ENCODE measurements around the gene MMP24. TPM values are rescaled to one million over a fixed set of nuclear protein-coding genes. Genes with fewer than 3 reads are reported as not detected.
"Not testable (repeated sequence)": the region's sequence is repeated elsewhere in the genome, so short reads cannot be mapped to it uniquely, and the experiment has no call there.

Gene MMP24
- total RNA-seq, 1 experiment from 2014 or later: 8.2 TPM

DNA sequence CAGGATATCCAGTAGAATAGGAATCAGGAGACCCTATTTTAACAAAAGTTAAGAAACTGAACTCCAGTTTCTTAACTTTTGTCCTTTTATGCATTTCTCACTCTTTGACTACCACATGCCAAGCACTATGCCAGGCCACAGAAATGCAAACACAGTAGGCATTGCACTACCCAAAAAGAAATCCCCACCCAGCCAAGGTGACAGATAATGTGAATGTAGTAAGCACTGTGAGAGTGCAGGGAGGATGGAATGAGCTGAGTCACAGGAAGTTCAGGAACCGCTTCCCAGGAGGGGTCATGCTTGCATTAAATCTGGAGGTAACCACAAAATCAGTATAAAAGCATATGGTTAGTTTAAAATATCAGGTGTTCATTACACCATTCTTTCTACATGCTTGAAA lies 85.8 kb downstream of the MMP24 start:
- H3K27ac Mint-ChIP-seq (ENCODE audit: unreplicated experiment): peak overlapping the region; percentile 96

DNA sequence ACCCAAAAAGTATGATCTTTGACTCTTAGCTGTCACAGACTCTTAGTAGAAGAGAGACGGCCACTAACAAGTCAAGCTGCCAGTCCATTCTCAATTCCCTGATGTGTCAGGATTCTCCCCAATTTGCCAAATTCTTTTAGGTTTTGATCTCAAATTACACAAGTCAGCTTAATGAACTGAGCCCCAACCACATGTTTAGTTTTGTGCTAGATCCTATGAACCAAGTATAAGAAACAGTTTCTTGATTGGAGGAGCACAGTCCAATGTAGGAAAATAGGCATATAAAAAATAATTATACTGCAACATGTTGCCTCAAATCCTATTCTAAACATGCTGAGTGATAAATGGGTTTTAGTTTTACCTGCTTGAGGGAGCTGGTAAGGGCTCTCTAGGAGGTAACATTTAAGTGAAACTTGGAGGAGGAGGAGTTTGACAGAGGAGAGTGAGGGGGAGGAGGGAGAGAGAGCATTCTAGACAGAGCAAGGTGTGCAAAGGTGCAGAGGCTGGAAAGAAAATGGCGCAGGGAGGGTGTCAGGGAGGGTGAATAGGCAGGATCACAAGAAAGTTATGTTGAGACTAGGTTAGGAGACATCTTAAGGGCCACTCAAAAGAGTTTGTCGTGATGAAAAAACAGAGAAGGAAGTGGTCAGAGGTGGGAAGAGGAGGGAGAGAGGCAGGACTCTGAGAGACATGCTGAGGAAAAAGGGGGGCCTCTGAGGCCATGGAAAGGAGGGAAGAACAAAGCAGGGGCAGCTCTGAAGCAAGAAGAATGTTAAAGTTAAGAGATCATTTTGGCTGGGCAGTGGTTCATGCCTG lies 88.5 kb downstream of the MMP24 start:
- no peak overlapping the region for H3K4me3 Mint-ChIP-seq (ENCODE audit: low read depth, unreplicated experiment)
- no peak for DNase-seq
- H3K36me3 Mint-ChIP-seq (ENCODE audit: insufficient read depth, unreplicated experiment): peaks cover 24% of the 10 kb centered on the region
- CTCF ChIA-PET: interaction anchor here (0.7 kb wide), 1 partner anchor 749 kb away, joined by 3 read pairs; no protein-coding TSS in a partner anchor
- peak overlapping the region; percentile 21 for H3K27ac Mint-ChIP-seq (ENCODE audit: unreplicated experiment)
- TF ChIP-seq, protein P1, sequence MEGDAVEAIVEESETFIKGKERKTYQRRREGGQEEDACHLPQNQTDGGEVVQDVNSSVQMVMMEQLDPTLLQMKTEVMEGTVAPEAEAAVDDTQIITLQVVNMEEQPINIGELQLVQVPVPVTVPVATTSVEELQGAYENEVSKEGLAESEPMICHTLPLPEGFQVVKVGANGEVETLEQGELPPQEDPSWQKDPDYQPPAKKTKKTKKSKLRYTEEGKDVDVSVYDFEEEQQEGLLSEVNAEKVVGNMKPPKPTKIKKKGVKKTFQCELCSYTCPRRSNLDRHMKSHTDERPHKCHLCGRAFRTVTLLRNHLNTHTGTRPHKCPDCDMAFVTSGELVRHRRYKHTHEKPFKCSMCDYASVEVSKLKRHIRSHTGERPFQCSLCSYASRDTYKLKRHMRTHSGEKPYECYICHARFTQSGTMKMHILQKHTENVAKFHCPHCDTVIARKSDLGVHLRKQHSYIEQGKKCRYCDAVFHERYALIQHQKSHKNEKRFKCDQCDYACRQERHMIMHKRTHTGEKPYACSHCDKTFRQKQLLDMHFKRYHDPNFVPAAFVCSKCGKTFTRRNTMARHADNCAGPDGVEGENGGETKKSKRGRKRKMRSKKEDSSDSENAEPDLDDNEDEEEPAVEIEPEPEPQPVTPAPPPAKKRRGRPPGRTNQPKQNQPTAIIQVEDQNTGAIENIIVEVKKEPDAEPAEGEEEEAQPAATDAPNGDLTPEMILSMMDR (IDR thresholded peaks at IDR 0.05; ENCODE audit: unreplicated experiment): no peak
- BruUV-seq (replicated peaks): no TSS peak
- no peaks in the 10 kb centered on the region for H3K9me3 Mint-ChIP-seq (ENCODE audit: low read depth, unreplicated experiment)
- H3K4me1 Mint-ChIP-seq (ENCODE audit: low read depth, unreplicated experiment): peaks cover 72% of the 10 kb centered on the region
- H3K27me3 Mint-ChIP-seq (ENCODE audit: unreplicated experiment): no peaks in the 10 kb centered on the region
- intact Hi-C loops (cut with micrococcal nuclease; ENCODE audit: unreplicated experiment): no loop called here

More for the DNA sequence above, 85.8 kb downstream of the MMP24 start:
- DNase-seq: peak; percentile 69
- intact Hi-C loops (cut with micrococcal nuclease; ENCODE audit: unreplicated experiment): no loop called here
- H3K27me3 Mint-ChIP-seq (ENCODE audit: unreplicated experiment): no peaks in the 10 kb centered on the region
- BruUV-seq (replicated peaks): no TSS peak
- H3K4me1 Mint-ChIP-seq (ENCODE audit: low read depth, unreplicated experiment): peaks cover 65% of the 10 kb centered on the region
- CTCF ChIA-PET: interaction anchor here (0.6 to 1.4 kb wide), 6 partner anchors 8 to 60 kb away, joined by 3 to 8 read pairs (median 4); no protein-coding TSS in a partner anchor
- peaks cover 12% of the 10 kb centered on the region for H3K36me3 Mint-ChIP-seq (ENCODE audit: insufficient read depth, unreplicated experiment)
- TF ChIP-seq, protein P1 (IDR thresholded peaks at IDR 0.05; ENCODE audit: unreplicated experiment): no peak
- H3K4me3 Mint-ChIP-seq (ENCODE audit: low read depth, unreplicated experiment): peak overlapping the region; percentile 27
- H3K9me3 Mint-ChIP-seq (ENCODE audit: low read depth, unreplicated experiment): no peaks in the 10 kb centered on the region

DNA sequence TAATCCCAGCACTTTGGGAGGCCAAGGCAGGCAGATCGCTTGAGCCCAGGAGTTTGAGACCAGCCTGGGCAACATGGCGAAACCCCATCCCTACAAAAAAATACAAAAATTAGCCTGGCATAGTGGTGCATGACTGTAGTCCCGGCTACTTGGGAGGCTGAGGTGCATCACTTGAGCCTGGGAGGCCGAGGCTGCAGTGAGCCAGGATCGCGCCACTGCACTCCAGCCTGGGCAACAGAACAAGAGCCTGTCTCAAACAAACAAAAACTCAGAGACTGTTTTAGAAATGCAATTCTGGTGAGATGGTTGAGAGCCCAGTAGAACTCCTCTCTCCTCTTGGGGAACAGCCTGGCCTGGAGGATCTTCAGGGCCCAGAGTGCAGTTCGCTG lies 89.1 kb downstream of the MMP24 start:
- DNase-seq; H3K27me3 Mint-ChIP-seq (ENCODE audit: unreplicated experiment); intact Hi-C loops (cut with micrococcal nuclease; ENCODE audit: unreplicated experiment); H3K4me3 Mint-ChIP-seq (ENCODE audit: low read depth, unreplicated experiment); H3K9me3 Mint-ChIP-seq (ENCODE audit: low read depth, unreplicated experiment); BruUV-seq (replicated peaks); CTCF ChIA-PET: not testable (repeated sequence)
- Mint-ChIP-seq H3K4me1 (ENCODE audit: low read depth, unreplicated experiment) (peaks cover 75% of the 10 kb centered on the region), H3K27ac (ENCODE audit: unreplicated experiment) (peak overlapping the region; percentile 21), H3K36me3 (ENCODE audit: insufficient read depth, unreplicated experiment) (peaks cover 29% of the 10 kb centered on the region)

DNA sequence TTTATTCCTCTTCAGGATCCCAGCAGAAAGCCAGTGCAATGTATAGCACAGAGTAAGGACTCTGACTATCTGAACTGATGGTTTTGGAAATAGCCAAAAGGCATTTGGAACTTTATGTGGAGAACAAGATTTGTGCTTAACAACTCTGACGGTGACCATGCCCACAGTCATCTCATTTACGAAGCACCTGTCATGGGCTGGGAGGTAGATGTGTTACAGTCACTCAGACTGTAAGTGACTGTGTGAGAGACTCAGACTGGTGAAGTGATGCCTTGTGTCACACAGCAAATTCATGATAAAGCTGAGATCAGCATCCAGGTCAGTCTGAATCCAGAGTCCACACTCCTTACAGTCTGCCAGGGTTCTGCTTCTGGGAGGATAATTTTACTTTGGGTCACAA lies 89.6 kb downstream of the MMP24 start:
- no TSS peak for BruUV-seq (replicated peaks)
- Mint-ChIP-seq H3K36me3 (ENCODE audit: insufficient read depth, unreplicated experiment) (peaks cover 29% of the 10 kb centered on the region), H3K9me3 (ENCODE audit: low read depth, unreplicated experiment) (no peaks in the 10 kb centered on the region), H3K4me3 (ENCODE audit: low read depth, unreplicated experiment) (no peak overlapping the region), H3K4me1 (ENCODE audit: low read depth, unreplicated experiment) (peaks cover 75% of the 10 kb centered on the region), H3K27me3 (ENCODE audit: unreplicated experiment) (no peaks in the 10 kb centered on the region), H3K27ac (ENCODE audit: unreplicated experiment) (no peak overlapping the region)
- intact Hi-C loops (cut with micrococcal nuclease; ENCODE audit: unreplicated experiment): no loop called here
- DNase-seq: no peak
- CTCF ChIA-PET: no interaction called here
- TF ChIP-seq, protein P1 (IDR thresholded peaks at IDR 0.05; ENCODE audit: unreplicated experiment): no peak

Measured in Calu3 (cell line).